Measurements from ENCODE around the gene ITPR3.

The ITPR3 gene

DNA sequence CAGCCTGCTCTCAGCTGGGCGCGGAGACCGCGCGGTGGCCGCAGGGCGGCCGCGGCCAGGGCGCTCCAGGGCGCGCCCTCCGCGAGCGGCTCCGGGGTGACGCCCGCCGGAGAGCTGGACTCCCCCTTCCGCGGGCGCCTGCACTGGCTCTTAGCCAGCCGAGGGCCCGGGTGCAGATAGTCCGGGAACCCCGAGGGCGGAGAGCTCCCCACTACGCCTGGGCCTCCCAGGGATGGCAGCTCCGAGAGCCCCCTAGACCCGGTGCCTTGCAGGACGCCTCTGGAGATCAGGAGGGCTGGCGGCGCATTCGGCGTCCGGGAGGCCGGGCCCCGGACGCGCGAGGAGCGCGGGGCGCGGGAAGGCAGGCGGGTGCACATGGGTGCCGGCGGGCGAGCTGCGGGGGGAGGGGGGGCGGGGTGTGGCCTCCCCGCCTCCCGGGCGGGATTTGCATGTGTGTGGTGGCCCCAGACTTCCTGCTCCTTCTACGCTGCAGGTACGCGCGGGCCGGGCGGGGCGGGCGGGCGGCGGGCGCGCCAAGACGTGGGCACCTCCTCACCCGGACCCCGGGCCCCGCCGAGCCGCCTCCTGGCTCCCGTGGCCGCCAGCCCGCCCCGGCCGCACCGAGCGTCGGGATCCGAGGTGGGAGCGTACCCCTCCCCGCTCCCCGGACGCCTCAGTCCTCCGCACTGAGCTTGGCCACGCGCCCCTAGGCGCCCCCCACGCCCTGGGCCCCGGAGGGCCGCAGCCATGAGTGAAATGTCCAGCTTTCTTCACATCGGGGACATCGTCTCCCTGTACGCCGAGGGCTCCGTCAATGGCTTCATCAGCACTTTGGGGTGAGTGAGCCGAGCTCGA lies at the start of gene ITPR3:
TSS of gene ITPR3 (plus strand) at position 467 of the 855 bp plus-strand sequence. CDS start at position 748, 281 bp downstream.
- Mint-ChIP-seq H3K36me3 (ENCODE audit: low read depth) (no peaks in the 10 kb centered on the region), H3K4me1 (ENCODE audit: low read depth) (peaks cover 32% of the 10 kb centered on the region), H3K27me3 (peaks cover 56% of the 10 kb centered on the region), H3K27ac (peak within 1 kb of the TSS; percentile 70), H3K9me3 (no peaks in the 10 kb centered on the region), H3K4me3 (peak within 1 kb of the TSS; percentile 92)
- intact Hi-C loops (cut with micrococcal nuclease), result no loop called here

DNA sequence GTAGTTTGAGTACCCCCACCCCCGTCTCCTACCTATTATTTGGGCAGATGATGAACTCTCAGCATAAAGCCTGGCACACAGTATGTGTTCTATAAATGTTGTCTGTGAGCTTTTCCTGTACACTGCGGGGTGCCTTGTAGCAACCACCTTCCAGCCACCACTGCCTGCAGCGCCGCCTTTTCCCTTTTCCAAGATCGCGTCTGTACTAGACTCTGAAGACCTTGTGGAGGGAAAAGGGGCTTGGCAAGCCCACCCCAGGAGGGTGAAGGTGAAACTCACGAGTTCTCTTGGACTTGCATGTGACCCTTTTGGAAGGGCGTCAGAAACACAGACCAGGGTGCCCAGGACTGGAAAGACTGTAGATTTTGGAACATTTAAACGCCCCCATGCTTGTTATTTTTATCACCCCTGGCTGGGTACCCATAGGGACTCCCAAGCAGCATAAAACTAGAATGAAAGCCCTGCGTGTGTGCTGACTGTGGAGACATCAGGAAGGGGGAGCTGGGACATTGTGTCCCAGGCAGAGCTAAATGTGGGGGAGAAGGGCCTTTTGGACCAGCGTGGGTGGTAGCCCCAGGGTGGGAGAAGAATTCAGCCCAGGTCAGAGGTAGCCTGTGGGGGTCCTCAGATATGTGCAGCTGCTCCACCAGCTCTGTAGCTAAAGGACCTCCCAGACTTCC lies 49.3 kb upstream of the ITPR3 start:
- Mint-ChIP-seq H3K9me3 (no peaks in the 10 kb centered on the region), H3K4me1 (ENCODE audit: low read depth) (peaks cover 34% of the 10 kb centered on the region), H3K4me3 (peak overlapping the region; percentile 87), H3K36me3 (ENCODE audit: low read depth) (peaks cover 83% of the 10 kb centered on the region), H3K27me3 (no peaks in the 10 kb centered on the region), H3K27ac (peak overlapping the region; percentile 93)
- intact Hi-C loops (cut with micrococcal nuclease), result loop anchor here (5.0 kb wide), 1 partner anchor 119 kb away; the partner anchor contains the start of gene ZBTB9

DNA sequence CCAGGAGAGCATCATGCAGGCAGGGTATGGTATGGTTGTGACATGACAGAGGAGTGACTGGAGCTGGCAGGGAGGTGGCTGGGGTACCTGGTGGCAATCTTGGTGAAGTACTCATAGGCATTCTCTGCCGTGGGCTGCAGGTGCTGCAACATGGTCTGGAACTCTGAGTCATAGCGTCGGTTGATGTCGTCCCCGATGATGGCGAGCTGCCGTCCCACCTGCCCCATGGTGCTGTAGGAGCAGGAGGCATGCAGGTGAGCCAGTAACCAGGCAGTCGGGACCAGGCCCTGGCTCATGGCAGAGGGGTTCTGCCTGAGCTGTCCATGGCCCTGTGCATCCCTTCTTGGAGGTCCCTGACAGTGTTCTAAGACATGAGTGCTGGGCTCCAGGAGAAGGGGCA lies 45.9 kb upstream of the ITPR3 start:
- Mint-ChIP-seq H3K36me3 (ENCODE audit: low read depth) (peaks cover 85% of the 10 kb centered on the region), H3K27me3 (no peaks in the 10 kb centered on the region), H3K4me3 (no peak overlapping the region), H3K4me1 (ENCODE audit: low read depth) (peaks cover 64% of the 10 kb centered on the region), H3K27ac (no peak overlapping the region), H3K9me3 (no peaks in the 10 kb centered on the region)
- intact Hi-C loops (cut with micrococcal nuclease), result no loop called here

DNA sequence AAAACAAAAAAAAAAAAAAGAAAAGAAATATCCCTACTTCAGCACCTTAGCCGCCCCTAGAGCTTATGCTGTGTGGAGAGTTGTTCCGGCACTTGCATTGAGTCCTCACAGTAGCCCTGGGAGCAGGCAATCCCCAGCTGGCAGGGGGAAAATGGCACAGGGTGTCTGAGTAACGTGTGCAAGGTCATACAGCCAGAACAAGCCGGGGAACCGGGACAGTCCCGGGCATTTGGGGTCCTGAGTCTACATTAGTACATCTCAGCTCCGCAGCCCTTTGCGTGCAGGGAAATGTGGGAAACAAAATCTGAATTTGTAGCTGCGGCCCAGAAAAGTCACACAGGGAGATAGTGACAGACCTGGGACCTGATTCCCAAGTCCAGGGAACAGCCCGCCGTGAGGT lies 44.5 kb upstream of the ITPR3 start:
- H3K9me3 Mint-ChIP-seq, result no peaks in the 10 kb centered on the region
- H3K27ac Mint-ChIP-seq, result peak overlapping the region; percentile 93
- H3K27me3 Mint-ChIP-seq, result no peaks in the 10 kb centered on the region
- intact Hi-C loops (cut with micrococcal nuclease), result no loop called here
- peaks cover 77% of the 10 kb centered on the region for H3K36me3 Mint-ChIP-seq (ENCODE audit: low read depth)
- peaks cover 55% of the 10 kb centered on the region for H3K4me1 Mint-ChIP-seq (ENCODE audit: low read depth)
- H3K4me3 Mint-ChIP-seq, result peak overlapping the region; percentile 62

DNA sequence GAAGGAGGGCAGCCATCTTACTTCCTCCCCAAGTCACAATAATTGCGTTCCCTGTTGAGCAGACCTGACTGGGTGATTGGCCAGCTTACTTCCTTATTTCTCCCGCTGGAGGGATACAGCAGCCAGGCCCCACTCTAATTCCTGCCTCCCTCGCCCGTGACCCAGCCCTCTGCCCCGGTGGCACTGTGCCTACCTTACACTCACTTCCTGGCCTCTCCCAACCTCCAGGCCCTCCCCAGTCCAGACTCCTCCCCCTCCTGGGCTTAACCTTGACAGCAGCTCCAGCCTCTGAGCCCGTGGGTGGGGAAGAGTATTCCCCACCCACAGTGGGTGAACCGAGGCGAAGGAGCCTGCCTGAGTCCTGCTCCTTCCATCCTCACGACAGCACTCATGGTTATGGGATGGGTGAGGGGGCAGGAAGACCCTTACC lies 44.0 kb upstream of the ITPR3 start:
- H3K4me1 Mint-ChIP-seq (ENCODE audit: low read depth), result peaks cover 50% of the 10 kb centered on the region
- intact Hi-C loops (cut with micrococcal nuclease), result no loop called here
- H3K27me3 Mint-ChIP-seq, result no peaks in the 10 kb centered on the region
- H3K4me3 Mint-ChIP-seq, result peak overlapping the region; percentile 62
- peak overlapping the region; percentile 93 for H3K27ac Mint-ChIP-seq
- peaks cover 73% of the 10 kb centered on the region for H3K36me3 Mint-ChIP-seq (ENCODE audit: low read depth)
- H3K9me3 Mint-ChIP-seq, result no peaks in the 10 kb centered on the region

DNA sequence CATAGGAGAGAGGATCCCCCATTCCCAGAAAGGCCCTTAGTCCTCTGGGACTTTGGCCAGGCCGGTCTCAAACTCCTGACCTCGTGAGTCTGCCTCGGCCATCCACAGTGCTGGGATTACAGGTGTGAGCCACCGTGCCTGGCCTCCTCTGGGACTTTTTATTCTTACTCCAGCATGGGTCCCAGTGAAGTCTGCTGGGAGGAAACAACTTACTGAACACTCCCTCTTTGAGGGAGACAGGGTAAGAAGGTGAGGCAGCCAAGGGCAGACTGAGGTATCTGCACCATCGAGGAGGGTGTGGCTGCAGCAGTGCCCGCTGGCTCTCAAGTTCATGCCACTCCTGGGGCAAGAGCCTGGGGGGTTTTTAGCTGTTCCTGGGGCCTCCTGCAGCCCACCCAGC lies 43.4 kb upstream of the ITPR3 start:
- H3K9me3 Mint-ChIP-seq, result no peaks in the 10 kb centered on the region
- peak overlapping the region; percentile 80 for H3K4me3 Mint-ChIP-seq
- intact Hi-C loops (cut with micrococcal nuclease), result no loop called here
- peaks cover 46% of the 10 kb centered on the region for H3K4me1 Mint-ChIP-seq (ENCODE audit: low read depth)
- peak overlapping the region; percentile 93 for H3K27ac Mint-ChIP-seq
- peaks cover 67% of the 10 kb centered on the region for H3K36me3 Mint-ChIP-seq (ENCODE audit: low read depth)
- no peaks in the 10 kb centered on the region for H3K27me3 Mint-ChIP-seq

DNA sequence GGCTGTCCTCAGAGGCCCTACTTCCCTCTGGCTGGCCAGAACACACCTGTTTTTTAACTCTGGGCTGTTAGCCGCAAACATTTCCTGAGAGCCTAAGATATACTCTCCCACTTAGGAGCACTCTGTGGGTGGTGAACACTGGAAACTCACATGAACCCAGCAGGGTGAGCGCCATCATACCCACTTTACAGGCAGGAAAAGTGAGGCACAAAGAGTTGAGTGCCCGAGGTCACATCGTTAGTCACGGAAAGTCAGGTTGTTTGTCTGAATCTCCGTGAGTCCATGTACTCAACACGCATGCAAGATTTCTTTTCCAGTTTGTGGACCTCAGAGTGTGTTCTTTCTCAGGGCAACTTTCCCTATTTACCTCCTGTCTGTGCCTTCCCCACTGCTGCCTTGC lies 43.0 kb upstream of the ITPR3 start:
- Mint-ChIP-seq H3K4me3 (peak overlapping the region; percentile 80), H3K36me3 (ENCODE audit: low read depth) (peaks cover 67% of the 10 kb centered on the region), H3K27ac (peak overlapping the region; percentile 93), H3K27me3 (no peaks in the 10 kb centered on the region), H3K4me1 (ENCODE audit: low read depth) (peaks cover 46% of the 10 kb centered on the region), H3K9me3 (no peaks in the 10 kb centered on the region)
- intact Hi-C loops (cut with micrococcal nuclease), result no loop called here

DNA sequence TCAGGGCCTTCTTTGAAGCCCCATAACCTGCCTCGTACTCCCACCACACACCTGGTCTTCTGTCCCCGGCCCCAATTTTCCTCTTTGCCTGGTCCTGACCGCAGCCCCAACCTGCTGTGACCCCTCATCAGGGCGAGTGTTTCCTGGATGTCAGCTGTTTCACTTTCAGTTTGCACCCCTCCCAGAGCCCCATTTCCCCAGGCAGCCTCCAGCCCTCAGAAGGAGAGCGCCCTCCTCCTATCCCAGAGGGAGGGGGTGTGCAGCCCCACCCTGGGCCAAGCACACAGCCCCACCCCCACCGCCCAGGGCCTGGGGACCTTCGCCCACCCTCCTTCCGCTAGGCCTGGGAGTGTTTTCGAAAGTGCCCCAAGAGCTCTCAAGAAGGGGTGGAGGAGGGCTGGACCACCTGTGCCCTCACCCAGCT lies 42.5 kb upstream of the ITPR3 start:
- peaks cover 46% of the 10 kb centered on the region for H3K4me1 Mint-ChIP-seq (ENCODE audit: low read depth)
- peak overlapping the region; percentile 80 for H3K4me3 Mint-ChIP-seq
- H3K27me3 Mint-ChIP-seq, result no peaks in the 10 kb centered on the region
- intact Hi-C loops (cut with micrococcal nuclease), result no loop called here
- peak overlapping the region; percentile 93 for H3K27ac Mint-ChIP-seq
- H3K36me3 Mint-ChIP-seq (ENCODE audit: low read depth), result peaks cover 63% of the 10 kb centered on the region
- H3K9me3 Mint-ChIP-seq, result no peaks in the 10 kb centered on the region

DNA sequence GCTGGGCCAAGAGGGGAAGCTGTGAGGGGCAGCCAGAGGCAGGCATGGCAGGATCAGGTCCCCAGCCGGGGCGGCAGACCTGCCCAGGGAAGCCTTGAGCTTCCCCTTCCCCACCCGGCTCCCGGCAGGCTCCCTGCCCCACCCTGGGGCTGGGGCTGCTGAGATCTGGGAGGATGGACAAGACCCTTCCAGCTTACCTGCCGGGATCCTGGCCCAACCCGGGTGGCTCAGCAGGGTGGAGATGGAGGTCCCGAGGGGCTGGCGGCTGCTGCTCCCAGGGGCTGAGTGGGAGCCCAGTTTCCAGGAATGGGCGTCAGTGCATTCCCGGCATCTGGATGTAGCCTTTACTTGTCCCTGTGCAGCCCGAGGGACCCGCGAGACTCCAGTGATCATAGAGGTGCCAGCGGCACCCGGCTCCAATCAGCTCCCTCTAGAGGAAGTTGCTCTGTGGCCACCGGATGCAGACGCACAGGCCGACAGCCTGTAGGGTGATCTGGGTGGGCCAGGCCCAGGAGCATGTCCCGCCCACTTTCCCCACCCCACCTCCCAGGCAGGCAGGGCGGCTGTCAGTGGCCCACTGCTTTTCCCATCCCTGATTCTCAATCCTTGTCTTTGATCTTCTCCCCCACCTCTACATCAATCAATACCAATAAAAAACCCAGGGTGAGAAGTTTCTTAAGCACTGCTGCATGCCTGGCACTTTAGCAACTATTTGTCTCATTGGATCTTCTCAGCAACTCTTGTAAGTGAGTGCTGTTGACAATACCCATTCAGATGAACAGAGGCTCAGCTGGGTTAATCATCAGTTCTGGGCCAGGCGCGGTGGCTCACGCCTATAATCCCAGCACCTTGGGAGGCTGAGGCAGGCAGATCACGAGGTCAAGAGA lies 41.1 kb upstream of the ITPR3 start, which contains the start of gene BAK1:
TSS of gene BAK1 (minus strand) at position 449 of the 887 bp plus-strand sequence. CDS start 2,672 bp downstream, outside the sequence.
- Mint-ChIP-seq H3K27me3 (no peaks in the 10 kb centered on the region), H3K4me1 (ENCODE audit: low read depth) (peaks cover 47% of the 10 kb centered on the region), H3K9me3 (no peaks in the 10 kb centered on the region)

DNA sequence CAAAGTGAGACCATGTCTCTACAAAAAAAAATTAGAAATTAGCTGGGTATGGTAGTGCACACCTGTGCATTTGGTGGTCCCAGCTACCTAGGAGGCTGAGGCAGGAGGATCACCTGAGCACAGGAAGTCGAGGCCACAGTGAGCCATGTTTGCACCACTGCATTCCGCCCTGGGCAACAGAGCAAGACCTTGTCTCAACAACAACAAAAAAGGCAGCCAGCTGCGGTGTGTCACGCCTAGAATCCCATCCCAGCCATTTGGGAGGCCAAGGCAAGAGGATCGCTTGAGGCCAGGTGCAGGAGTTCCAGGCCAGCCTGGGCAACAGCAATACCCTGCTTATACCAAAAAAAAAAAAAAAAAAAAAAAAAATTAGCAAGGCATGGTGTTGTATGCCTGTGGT lies 39.9 kb upstream of the ITPR3 start:
- intact Hi-C loops (cut with micrococcal nuclease), result no loop called here
- no peak overlapping the region for H3K27ac Mint-ChIP-seq
- no peaks in the 10 kb centered on the region for H3K9me3 Mint-ChIP-seq
- peaks cover 37% of the 10 kb centered on the region for H3K36me3 Mint-ChIP-seq (ENCODE audit: low read depth)
- H3K27me3 Mint-ChIP-seq, result no peaks in the 10 kb centered on the region
- no peak overlapping the region for H3K4me3 Mint-ChIP-seq
- H3K4me1 Mint-ChIP-seq (ENCODE audit: low read depth), result peaks cover 53% of the 10 kb centered on the region

More for the DNA sequence above, 41.1 kb upstream of the ITPR3 start, which contains the start of gene BAK1:
- intact Hi-C loops (cut with micrococcal nuclease), result no loop called here
- Mint-ChIP-seq H3K27ac (peak within 1 kb of the TSS; percentile 93), H3K4me3 (peak within 1 kb of the TSS; percentile 80), H3K36me3 (ENCODE audit: low read depth) (peaks cover 48% of the 10 kb centered on the region)

DNA sequence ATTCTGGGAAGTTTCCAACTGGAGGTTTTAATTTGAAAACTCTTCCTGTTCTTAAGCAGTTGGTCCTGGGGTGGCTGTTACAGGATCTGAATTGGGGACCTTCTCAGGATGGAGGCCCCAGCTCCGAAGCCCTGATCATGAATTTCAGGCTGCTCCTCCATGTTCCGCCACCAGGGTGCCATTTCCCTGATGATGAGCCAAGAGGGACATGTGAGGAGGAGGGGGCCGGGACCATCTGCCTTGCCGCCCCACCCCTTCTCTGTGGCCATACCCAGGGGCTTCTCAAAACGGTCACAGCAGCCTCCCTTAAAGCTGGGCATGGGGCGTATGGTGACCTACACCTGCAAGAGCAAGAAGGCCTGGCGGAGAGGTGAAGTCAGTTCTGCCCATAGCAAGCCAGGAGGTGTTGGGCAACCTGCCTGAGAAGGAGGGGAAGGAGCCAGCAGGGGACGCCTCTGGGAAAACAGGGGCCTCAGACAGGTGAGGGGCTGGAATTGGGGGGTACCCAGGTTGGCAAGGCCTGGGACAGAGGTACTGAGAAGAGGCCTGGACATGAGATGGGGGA lies 37.4 kb upstream of the ITPR3 start:
- Mint-ChIP-seq H3K4me3 (no peak overlapping the region), H3K27ac (peak overlapping the region; percentile 27), H3K36me3 (ENCODE audit: low read depth) (peaks cover 14% of the 10 kb centered on the region), H3K4me1 (ENCODE audit: low read depth) (peaks cover 31% of the 10 kb centered on the region), H3K27me3 (peaks cover 3% of the 10 kb centered on the region), H3K9me3 (no peaks in the 10 kb centered on the region)
- intact Hi-C loops (cut with micrococcal nuclease), result no loop called here

DNA sequence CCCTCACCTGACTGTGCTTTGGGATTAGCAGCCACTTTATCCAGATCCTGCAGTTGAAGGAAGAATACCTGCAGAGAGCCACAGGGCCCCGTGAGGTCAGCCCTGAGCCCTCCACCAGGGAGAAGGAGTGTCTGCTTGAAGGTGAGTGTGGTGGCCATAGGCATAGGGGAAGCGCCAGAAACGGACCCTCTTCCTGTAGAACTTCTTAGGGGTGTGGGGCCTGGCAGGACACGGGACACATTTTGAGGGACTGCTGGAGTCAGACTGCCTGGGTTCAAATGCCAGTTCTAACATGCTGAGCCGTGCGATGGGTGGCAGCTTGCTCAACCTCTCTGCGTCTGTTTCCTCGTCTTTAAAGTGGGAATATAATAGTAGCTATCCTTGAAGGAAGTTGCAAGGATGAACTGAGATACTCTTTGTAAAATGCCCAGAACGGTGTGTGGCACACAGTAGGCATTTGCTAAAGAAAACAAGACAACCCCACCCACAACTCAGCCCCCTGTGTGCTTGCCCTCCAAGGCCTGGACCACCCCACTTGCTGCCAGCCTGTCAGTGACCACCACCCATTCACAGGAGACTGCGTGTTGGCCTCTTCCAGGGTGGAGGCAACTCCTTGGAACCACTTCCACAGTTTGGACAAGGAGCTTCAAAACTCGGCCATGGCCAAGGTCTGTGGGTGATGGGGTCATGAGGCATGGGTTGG lies 36.3 kb upstream of the ITPR3 start:
- Mint-ChIP-seq H3K27me3 (peaks cover 3% of the 10 kb centered on the region), H3K4me1 (ENCODE audit: low read depth) (peaks cover 23% of the 10 kb centered on the region), H3K9me3 (no peaks in the 10 kb centered on the region), H3K36me3 (ENCODE audit: low read depth) (peaks cover 2% of the 10 kb centered on the region), H3K4me3 (no peak overlapping the region), H3K27ac (peak overlapping the region; percentile 69)
- intact Hi-C loops (cut with micrococcal nuclease), result loop anchor here (5.0 kb wide), 1 partner anchor 177 kb away; no protein-coding TSS in a partner anchor
